ENCODE measurements around the gene TAF5L. TPM values are rescaled to one million over a fixed set of nuclear protein-coding genes. Genes with fewer than 3 reads are reported as not detected.

The TAF5L gene
- total and polyA plus RNA-seq, 10 of the 15 experiments (the other 5 are each of a cell fraction or from before 2014, with no cell fraction given), result 1.1 to 26.2 (median 19.1) TPM

DNA sequence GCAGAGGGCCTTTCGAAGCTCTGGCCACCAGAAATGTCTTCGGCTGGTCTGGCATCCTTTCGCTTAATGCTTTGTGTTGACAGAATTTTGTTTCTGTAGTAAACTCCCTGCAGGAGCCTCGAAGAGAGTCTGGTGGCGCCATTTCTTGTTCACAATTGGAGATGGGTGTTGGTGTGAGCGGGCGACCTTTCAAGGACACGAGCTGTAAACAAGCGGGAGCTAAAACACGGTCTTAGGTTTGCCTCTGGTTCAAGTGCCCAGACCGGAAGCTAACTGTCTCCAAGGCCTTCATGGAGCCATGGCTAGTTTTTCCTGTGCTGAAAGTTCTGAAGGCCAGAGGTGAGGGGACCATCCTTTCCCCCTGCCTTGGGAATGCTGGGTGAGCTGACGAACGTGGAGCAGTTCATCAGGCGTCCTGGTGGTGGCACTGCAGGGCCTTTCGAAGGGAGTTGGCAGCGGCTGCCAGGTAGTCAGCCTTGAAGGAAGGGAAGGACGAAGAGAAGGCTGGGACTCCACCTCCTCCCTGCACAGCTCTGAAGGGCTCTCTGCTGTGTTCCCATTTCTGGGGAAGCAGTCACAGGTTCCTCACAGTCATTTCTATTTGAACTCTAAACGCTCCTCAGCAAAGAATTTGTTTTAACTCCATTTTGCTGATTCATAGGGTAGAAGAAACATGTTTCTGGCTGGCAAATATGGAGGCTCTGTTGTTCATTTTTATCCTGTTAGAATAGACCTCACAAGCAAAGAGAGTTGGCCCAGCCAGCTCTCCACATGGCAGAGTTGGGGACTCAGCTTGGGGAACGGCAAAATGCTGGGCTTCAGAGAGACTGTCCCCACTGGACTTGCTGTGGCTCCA is 35.3 kb upstream of the TAF5L start (continued):
- TF ChIP-seq, protein P1, sequence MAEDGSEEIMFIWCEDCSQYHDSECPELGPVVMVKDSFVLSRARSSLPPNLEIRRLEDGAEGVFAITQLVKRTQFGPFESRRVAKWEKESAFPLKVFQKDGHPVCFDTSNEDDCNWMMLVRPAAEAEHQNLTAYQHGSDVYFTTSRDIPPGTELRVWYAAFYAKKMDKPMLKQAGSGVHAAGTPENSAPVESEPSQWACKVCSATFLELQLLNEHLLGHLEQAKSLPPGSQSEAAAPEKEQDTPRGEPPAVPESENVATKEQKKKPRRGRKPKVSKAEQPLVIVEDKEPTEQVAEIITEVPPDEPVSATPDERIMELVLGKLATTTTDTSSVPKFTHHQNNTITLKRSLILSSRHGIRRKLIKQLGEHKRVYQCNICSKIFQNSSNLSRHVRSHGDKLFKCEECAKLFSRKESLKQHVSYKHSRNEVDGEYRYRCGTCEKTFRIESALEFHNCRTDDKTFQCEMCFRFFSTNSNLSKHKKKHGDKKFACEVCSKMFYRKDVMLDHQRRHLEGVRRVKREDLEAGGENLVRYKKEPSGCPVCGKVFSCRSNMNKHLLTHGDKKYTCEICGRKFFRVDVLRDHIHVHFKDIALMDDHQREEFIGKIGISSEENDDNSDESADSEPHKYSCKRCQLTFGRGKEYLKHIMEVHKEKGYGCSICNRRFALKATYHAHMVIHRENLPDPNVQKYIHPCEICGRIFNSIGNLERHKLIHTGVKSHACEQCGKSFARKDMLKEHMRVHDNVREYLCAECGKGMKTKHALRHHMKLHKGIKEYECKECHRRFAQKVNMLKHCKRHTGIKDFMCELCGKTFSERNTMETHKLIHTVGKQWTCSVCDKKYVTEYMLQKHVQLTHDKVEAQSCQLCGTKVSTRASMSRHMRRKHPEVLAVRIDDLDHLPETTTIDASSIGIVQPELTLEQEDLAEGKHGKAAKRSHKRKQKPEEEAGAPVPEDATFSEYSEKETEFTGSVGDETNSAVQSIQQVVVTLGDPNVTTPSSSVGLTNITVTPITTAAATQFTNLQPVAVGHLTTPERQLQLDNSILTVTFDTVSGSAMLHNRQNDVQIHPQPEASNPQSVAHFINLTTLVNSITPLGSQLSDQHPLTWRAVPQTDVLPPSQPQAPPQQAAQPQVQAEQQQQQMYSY (CRISPR knock-in tag; IDR thresholded peaks at IDR 0.05), result no peak
- TF ChIP-seq ZNF622 (IDR thresholded peaks at IDR 0.05), result no peak
- TF ChIP-seq, protein P2, sequence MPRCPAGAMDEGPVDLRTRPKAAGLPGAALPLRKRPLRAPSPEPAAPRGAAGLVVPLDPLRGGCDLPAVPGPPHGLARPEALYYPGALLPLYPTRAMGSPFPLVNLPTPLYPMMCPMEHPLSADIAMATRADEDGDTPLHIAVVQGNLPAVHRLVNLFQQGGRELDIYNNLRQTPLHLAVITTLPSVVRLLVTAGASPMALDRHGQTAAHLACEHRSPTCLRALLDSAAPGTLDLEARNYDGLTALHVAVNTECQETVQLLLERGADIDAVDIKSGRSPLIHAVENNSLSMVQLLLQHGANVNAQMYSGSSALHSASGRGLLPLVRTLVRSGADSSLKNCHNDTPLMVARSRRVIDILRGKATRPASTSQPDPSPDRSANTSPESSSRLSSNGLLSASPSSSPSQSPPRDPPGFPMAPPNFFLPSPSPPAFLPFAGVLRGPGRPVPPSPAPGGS (IDR thresholded peaks at IDR 0.05; ENCODE audit: borderline replicate concordance, insufficient read depth, low read depth, low read length, poor library complexity, severe bottlenecking), result no peak
- no peak for TF ChIP-seq SPI1 (IDR thresholded peaks at IDR 0.05; ENCODE audit: borderline replicate concordance, insufficient read depth, low read depth, low read length)
- TF ChIP-seq CREM (IDR thresholded peaks at IDR 0.05; ENCODE audit: low read depth), result no peak
- TF ChIP-seq CHD1 (IDR thresholded peaks at IDR 0.05; ENCODE audit: low read depth, low read length), result no peak
- no peak for TF ChIP-seq RAD51 (IDR thresholded peaks at IDR 0.05)
- TF ChIP-seq, protein P3, sequence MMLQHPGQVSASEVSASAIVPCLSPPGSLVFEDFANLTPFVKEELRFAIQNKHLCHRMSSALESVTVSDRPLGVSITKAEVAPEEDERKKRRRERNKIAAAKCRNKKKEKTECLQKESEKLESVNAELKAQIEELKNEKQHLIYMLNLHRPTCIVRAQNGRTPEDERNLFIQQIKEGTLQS (IDR thresholded peaks at IDR 0.05; ENCODE audit: borderline replicate concordance, extremely low read depth, low read depth, low read length), result no peak
- no peak for TF ChIP-seq GABPA (IDR thresholded peaks at IDR 0.05; ENCODE audit: low read depth)
- TF ChIP-seq, protein P4, sequence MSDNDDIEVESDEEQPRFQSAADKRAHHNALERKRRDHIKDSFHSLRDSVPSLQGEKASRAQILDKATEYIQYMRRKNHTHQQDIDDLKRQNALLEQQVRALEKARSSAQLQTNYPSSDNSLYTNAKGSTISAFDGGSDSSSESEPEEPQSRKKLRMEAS (IDR thresholded peaks at IDR 0.05; ENCODE audit: low read depth, low read length), result no peak
- TF ChIP-seq, protein P5, sequence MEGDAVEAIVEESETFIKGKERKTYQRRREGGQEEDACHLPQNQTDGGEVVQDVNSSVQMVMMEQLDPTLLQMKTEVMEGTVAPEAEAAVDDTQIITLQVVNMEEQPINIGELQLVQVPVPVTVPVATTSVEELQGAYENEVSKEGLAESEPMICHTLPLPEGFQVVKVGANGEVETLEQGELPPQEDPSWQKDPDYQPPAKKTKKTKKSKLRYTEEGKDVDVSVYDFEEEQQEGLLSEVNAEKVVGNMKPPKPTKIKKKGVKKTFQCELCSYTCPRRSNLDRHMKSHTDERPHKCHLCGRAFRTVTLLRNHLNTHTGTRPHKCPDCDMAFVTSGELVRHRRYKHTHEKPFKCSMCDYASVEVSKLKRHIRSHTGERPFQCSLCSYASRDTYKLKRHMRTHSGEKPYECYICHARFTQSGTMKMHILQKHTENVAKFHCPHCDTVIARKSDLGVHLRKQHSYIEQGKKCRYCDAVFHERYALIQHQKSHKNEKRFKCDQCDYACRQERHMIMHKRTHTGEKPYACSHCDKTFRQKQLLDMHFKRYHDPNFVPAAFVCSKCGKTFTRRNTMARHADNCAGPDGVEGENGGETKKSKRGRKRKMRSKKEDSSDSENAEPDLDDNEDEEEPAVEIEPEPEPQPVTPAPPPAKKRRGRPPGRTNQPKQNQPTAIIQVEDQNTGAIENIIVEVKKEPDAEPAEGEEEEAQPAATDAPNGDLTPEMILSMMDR (IDR thresholded peaks at IDR 0.05 in 2 of 3, conservative IDR thresholded peaks at IDR 0.05 in 1 of 3; ENCODE audit: control insufficient read depth in 2 of 3, extremely low read depth in 1 of 3, insufficient read depth in 1 of 3, low read depth in 3 of 3, low read length in 3 of 3), result peak; percentile 93 to 95 (median 93)
- TF ChIP-seq ATF7 (IDR thresholded peaks at IDR 0.05; ENCODE audit: low read depth), result no peak
- TF ChIP-seq ZBED1 (IDR thresholded peaks at IDR 0.05; ENCODE audit: borderline replicate concordance), result no peak
- peak; percentile 86 for TF ChIP-seq RAD21 (IDR thresholded peaks at IDR 0.05; ENCODE audit: insufficient read depth, low read depth, low read length)
- TF ChIP-seq, protein P6, sequence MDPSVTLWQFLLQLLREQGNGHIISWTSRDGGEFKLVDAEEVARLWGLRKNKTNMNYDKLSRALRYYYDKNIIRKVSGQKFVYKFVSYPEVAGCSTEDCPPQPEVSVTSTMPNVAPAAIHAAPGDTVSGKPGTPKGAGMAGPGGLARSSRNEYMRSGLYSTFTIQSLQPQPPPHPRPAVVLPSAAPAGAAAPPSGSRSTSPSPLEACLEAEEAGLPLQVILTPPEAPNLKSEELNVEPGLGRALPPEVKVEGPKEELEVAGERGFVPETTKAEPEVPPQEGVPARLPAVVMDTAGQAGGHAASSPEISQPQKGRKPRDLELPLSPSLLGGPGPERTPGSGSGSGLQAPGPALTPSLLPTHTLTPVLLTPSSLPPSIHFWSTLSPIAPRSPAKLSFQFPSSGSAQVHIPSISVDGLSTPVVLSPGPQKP (IDR thresholded peaks at IDR 0.05; ENCODE audit: low read depth, low read length), result no peak

Data from GM12878 (cell line).